ENCODE results near the gene SOCS7. TPM values are rescaled to one million over a fixed set of nuclear protein-coding genes. Genes with fewer than 3 reads are reported as not detected.
A peak's percentile ranks its signal among the peaks of the same experiment; 100 is the strongest.

SOCS7 gene
- total and polyA plus RNA-seq, 2 of the 4 experiments (the other 2 are of a cell fraction), result 6.5 to 6.8 TPM

GRCh38 chr17:38325221-38325851 is 26.3 kb upstream of the SOCS7 start:
- no peak overlapping the region for H3K56ac ChIP-seq (ENCODE audit: extremely low read depth, insufficient read depth, low read length)
- H3K18ac ChIP-seq (ENCODE audit: low read depth, low read length), result no peak overlapping the region; the same call in 1 of the 2 replicates
- no peak overlapping the region for H2BK15ac ChIP-seq (ENCODE audit: low read depth, low read length)
- no peak overlapping the region; the same call in 1 of the 2 replicates for H4K5ac ChIP-seq (ENCODE audit: low read depth, low read length)
- no peak overlapping the region for H3K4ac ChIP-seq (ENCODE audit: low read depth, low read length)
- WGBS, 2 experiments (ENCODE audit: extremely low coverage in 2 of 2, insufficient read length in 1 of 2), result 0% methylated on average over 1 of the region's 5 CpGs; no CpG with 5 or more reads in 1 of the 2 experiments
- no peak overlapping the region; the same call in 1 of the 2 replicates for H2BK120ac ChIP-seq (ENCODE audit: low read depth, low read length)
- no peaks in the 10 kb centered on the region for H3K9me3 ChIP-seq (ENCODE audit: control insufficient read depth, insufficient read depth, low read length)
- no peak overlapping the region for H3K4me3 ChIP-seq (ENCODE audit: insufficient read depth, low read depth, low read length)
- H2AK9ac ChIP-seq (replicated peaks; ENCODE audit: low read depth, low read length, poor library complexity), result no peak overlapping the region
- no peak overlapping the region for H3K4me2 ChIP-seq (ENCODE audit: low read depth, low read length)
- H3K9ac ChIP-seq (ENCODE audit: low read depth, low read length), result no peak overlapping the region
- no peak overlapping the region for H2AFZ ChIP-seq (replicated peaks; ENCODE audit: low read length, poor library complexity)
- no peak overlapping the region for H2BK20ac ChIP-seq (ENCODE audit: low read depth, low read length)
- H3K79me1 ChIP-seq (ENCODE audit: low read depth in 1 of 2, low read length in 2 of 2), result no peaks in the 10 kb centered on the region; a peak in 1 of 4 replicates
- CTCF ChIA-PET, result interaction anchor here (0.5 to 1.8 kb wide), 4 partner anchors 24 to 652 kb away, joined by 3 to 6 read pairs (median 4); no protein-coding TSS in a partner anchor
- ATAC-seq (ENCODE audit: low read depth) (0 out of 2 replicates have a peak, but pooled peaks have one; percentile 5), DNase-seq (no peak)
- H2AK5ac ChIP-seq (ENCODE audit: low read depth, low read length), result no peak overlapping the region
- no peak overlapping the region for H4K8ac ChIP-seq (ENCODE audit: low read depth in 2 of 2, low read length in 2 of 2)
- H3K4me1 ChIP-seq (ENCODE audit: control insufficient read depth, insufficient read depth, low read length), result peaks cover 12% of the 10 kb centered on the region
- no TSS peak for BruUV-seq (replicated peaks)
- POLR2A ChIA-PET (ENCODE audit: unreplicated experiment), result no interaction called here
- H3K14ac ChIP-seq (replicated peaks; ENCODE audit: low read depth, low read length), result no peak overlapping the region
- no peaks in the 10 kb centered on the region; the same call in 1 of the 2 replicates for H4K20me1 ChIP-seq (ENCODE audit: insufficient read depth, low read length)
- H3K27ac ChIP-seq (ENCODE audit: insufficient read depth, low read length), result no peak overlapping the region
- dilution Hi-C loops (cut with HindIII; ENCODE audit: low sequenced_read_pairs, unreplicated experiment), result no loop called here
- 0 out of 2 replicates have a peak, but pooled peaks cover 5% of the 10 kb centered on the region for H3K9me1 ChIP-seq (ENCODE audit: insufficient read depth, low read length)
- H2BK5ac ChIP-seq (ENCODE audit: low read depth, low read length, poor library complexity, severe bottlenecking), result no peak overlapping the region
- H3K27me3 ChIP-seq (ENCODE audit: control insufficient read depth, insufficient read depth, low read length), result peaks cover 26% of the 10 kb centered on the region
- H3K36me3 ChIP-seq (ENCODE audit: control insufficient read depth, insufficient read depth, low read length), result peaks cover 10% of the 10 kb centered on the region
- in situ Hi-C loops (cut with MboI; ENCODE audit: low sequenced_read_pairs), result no loop called here
- intact Hi-C loops (cut with micrococcal nuclease), result no loop called here
- H4K91ac ChIP-seq (ENCODE audit: insufficient read depth, low read depth, low read length), result 0 out of 2 replicates have a peak overlapping the region, but pooled peaks have one; percentile 12
- H3K23ac ChIP-seq (ENCODE audit: low read depth, low read length), result no peak overlapping the region
- TF ChIP-seq, protein P1, sequence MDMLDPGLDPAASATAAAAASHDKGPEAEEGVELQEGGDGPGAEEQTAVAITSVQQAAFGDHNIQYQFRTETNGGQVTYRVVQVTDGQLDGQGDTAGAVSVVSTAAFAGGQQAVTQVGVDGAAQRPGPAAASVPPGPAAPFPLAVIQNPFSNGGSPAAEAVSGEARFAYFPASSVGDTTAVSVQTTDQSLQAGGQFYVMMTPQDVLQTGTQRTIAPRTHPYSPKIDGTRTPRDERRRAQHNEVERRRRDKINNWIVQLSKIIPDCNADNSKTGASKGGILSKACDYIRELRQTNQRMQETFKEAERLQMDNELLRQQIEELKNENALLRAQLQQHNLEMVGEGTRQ (IDR thresholded peaks at IDR 0.05; ENCODE audit: low read depth, low read length), result no peak
- no peak for TF ChIP-seq BHLHE40 (IDR thresholded peaks at IDR 0.05; ENCODE audit: low read depth, low read length)
- TF ChIP-seq CHD1 (IDR thresholded peaks at IDR 0.05; ENCODE audit: low read depth, low read length), result no peak
- TF ChIP-seq CTCF (conservative IDR thresholded peaks at IDR 0.05; ENCODE audit: low read depth, low read length), result no peak
- no peak for TF ChIP-seq POLR2A (IDR thresholded peaks at IDR 0.05; ENCODE audit: low read depth, low read length)
- TF ChIP-seq MXI1 (IDR thresholded peaks at IDR 0.05; ENCODE audit: borderline replicate concordance, low read depth, low read length), result no peak
- no peak for TF ChIP-seq ELK1 (IDR thresholded peaks at IDR 0.05; ENCODE audit: borderline replicate concordance, low read depth, low read length)
- TF ChIP-seq CEBPB (IDR thresholded peaks at IDR 0.05; ENCODE audit: low read depth, low read length), result no peak
- TF ChIP-seq RFX5 (IDR thresholded peaks at IDR 0.05; ENCODE audit: low read depth, low read length), result no peak
- no peak for TF ChIP-seq RAD21 (IDR thresholded peaks at IDR 0.05; ENCODE audit: low read length)
- TF ChIP-seq MAFK (IDR thresholded peaks at IDR 0.05; ENCODE audit: low read depth, low read length), result no peak
- no peak for TF ChIP-seq NFE2L2 (IDR thresholded peaks at IDR 0.05; ENCODE audit: low read depth, low read length)
- no peak for TF ChIP-seq FOS (IDR thresholded peaks at IDR 0.05; ENCODE audit: low read depth, low read length)
- TF ChIP-seq SMC3 (IDR thresholded peaks at IDR 0.05; ENCODE audit: low read depth, low read length), result no peak
- TF ChIP-seq MAZ (IDR thresholded peaks at IDR 0.05; ENCODE audit: borderline replicate concordance, low read depth, low read length), result no peak
